Measurements from ENCODE around the gene LHFPL3. TPM values are rescaled to one million over a fixed set of nuclear protein-coding genes. Genes with fewer than 3 reads are reported as not detected.

LHFPL3 gene
- total RNA-seq, 4 donors from 2014 or later = not detected

GRCh38 chr7:104883718-104884452 is 555.5 kb downstream of the LHFPL3 start:
- Histone ChIP-seq H3K4me3 (peak overlapping the region in 2 of 4 donors; percentile 20 to 41), H3K27me3 (no peaks in the 10 kb centered on the region), H3K27ac (peak overlapping the region in 3 of 4 donors; percentile 53 to 87 (median 79)), H3K4me1 (peaks cover 0 to 6% (median 0%) of the 10 kb centered on the region in 4 donors), H3K9me3 (peaks cover 0 to 5% (median 0%) of the 10 kb centered on the region in 4 donors), H3K36me3 (no peaks in the 10 kb centered on the region)
- DNase-seq = peak; percentile 76 to 96 (median 95)
- TF ChIP-seq POLR2A (IDR thresholded peaks at IDR 0.05) (peak in 1 of 2 donors; percentile 27), CTCF (IDR thresholded peaks at IDR 0.05) (peak; percentile 59 to 97 (median 94))

DNA sequence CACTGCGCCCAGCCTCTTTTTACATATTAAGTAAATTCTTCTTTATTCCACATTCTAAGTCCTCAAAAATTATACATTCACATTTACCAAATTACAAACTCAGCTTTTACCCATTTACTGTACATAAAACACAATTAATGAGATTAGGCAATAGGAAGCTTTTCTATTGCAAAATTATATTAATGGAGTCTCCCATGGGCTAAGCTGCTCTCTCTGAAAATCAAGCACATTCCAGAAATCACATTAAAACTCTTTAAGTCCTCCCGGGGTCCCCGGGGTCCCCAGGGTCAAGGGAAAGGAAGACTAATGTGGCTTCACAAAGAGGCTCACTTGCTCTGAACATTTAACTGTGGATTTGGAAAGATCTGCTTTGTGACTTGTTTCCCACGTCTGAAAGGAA is 558.2 kb downstream of the LHFPL3 start:
- Histone ChIP-seq H3K27ac (no peak overlapping the region), H3K4me3 (no peak overlapping the region), H3K9me3 (no peaks in the 10 kb centered on the region), H3K27me3 (no peaks in the 10 kb centered on the region), H3K4me1 (peaks cover 0 to 6% (median 0%) of the 10 kb centered on the region in 4 donors), H3K36me3 (no peaks in the 10 kb centered on the region)
- TF ChIP-seq CTCF (IDR thresholded peaks at IDR 0.05) (no peak), POLR2A (IDR thresholded peaks at IDR 0.05) (no peak)
- DNase-seq = no peak

- TF ChIP-seq CTCF (IDR thresholded peaks at IDR 0.05) (no peak), POLR2A (IDR thresholded peaks at IDR 0.05) (no peak)
- Histone ChIP-seq H3K27me3 (no peaks in the 10 kb centered on the region), H3K4me3 (no peak overlapping the region), H3K4me1 (peaks cover 0 to 5% (median 0%) of the 10 kb centered on the region in 4 donors), H3K36me3 (no peaks in the 10 kb centered on the region), H3K9me3 (no peaks in the 10 kb centered on the region), H3K27ac (no peak overlapping the region)
- no peak for DNase-seq
Observed at GRCh38 chr7:104890216-104890615, 561.8 kb downstream of the LHFPL3 start.

GRCh38 chr7:104891949-104892348 is 563.5 kb downstream of the LHFPL3 start:
- Histone ChIP-seq H3K36me3 (no peaks in the 10 kb centered on the region), H3K4me1 (peaks cover 0 to 12% (median 0%) of the 10 kb centered on the region in 4 donors), H3K9me3 (no peaks in the 10 kb centered on the region), H3K27me3 (no peaks in the 10 kb centered on the region), H3K27ac (no peak overlapping the region), H3K4me3 (no peak overlapping the region)
- DNase-seq = no peak
- TF ChIP-seq POLR2A (IDR thresholded peaks at IDR 0.05) (no peak), CTCF (IDR thresholded peaks at IDR 0.05) (no peak)

DNA sequence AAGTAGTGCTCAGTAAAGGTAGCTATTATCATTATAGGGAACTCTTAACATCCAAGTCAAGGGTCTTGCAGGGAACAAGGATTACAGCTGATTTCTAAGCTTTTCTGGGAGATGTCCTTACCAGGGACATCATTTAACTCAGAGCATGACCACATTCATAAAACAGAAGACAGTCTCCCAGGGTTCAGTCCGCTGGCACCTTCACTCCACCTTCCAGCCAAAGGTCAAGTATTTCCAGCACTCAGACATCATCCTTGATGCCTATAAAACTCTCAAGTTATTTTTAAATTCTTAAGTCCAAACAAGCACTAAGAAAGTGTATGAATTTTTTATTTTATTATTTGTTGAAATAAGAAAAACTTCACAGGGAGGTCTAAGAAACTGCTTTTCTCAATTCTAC is 565.9 kb downstream of the LHFPL3 start:
- DNase-seq = peak in 1 of 3 donors; percentile 52
- Histone ChIP-seq H3K4me1 (peaks cover 0 to 12% (median 0%) of the 10 kb centered on the region in 4 donors), H3K9me3 (no peaks in the 10 kb centered on the region), H3K27ac (peak overlapping the region in 2 of 4 donors; percentile 46 to 49), H3K27me3 (no peaks in the 10 kb centered on the region), H3K36me3 (no peaks in the 10 kb centered on the region), H3K4me3 (no peak overlapping the region)
- TF ChIP-seq CTCF (IDR thresholded peaks at IDR 0.05) (no peak), POLR2A (IDR thresholded peaks at IDR 0.05) (no peak)

Measured in Peyer's patch (tissue), 4 donors.